Activated naive CD8-positive, alpha-beta T cell treated with anti-CD3 and anti-CD28 coated beads, Interleukin-2, amount 50 U/mL, for 24 hours (primary cell): ENCODE results near the gene SLC39A5.
A peak's percentile ranks its signal among the peaks of the same experiment; 100 is the strongest.

Experiments used
- ATAC-seq: fragments of 150-1000 bp; cut with Tn5 transposase; one replicate; pipeline ENCODE4 v1.10.0; 2021
- DNase-seq: peaks from one replicate; pipeline ENCODE4 v3.0.0; 2021
- H3K27ac Mint-ChIP-seq: one replicate; pipeline ENCODE4 v1.8.0; 2021; ENCODE audit warnings: mild to moderate bottlenecking, mixed read lengths
- H3K27me3 Mint-ChIP-seq: one replicate; pipeline ENCODE4 v1.8.0; 2021; ENCODE audit warnings: mixed read lengths
- H3K36me3 Mint-ChIP-seq: one replicate; pipeline ENCODE4 v1.8.0; 2021; ENCODE audit warnings: low read depth, mixed read lengths
- H3K4me1 Mint-ChIP-seq: one replicate; pipeline ENCODE4 v1.8.0; 2021; ENCODE audit warnings: mixed read lengths
- H3K4me3 Mint-ChIP-seq: one replicate; pipeline ENCODE4 v1.8.0; 2021; ENCODE audit warnings: mild to moderate bottlenecking, moderate library complexity, mixed read lengths
- H3K9me3 Mint-ChIP-seq: one replicate; pipeline ENCODE4 v1.8.0; 2021; ENCODE audit warnings: mixed read lengths

The SLC39A5 gene

DNA sequence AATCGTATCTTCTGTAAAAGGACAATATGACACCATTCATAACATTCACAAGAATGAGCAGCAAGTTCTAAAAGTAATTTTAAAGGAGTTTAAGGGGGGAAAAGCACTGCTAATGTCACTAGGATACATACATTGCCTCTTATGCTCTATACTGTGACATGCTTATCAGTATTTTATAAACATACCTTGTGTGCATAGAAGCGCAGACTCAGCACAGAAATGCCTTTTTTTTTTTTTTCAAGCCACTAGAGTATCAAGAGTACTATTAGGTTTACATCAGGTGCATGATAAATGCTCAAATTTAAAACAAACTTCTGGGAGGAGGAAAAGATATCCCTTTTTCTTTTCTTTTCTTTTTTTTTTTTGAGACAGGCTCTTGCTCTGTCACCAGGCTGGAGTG is 27.0 kb upstream of the SLC39A5 start:
- DNase-seq = no peak
- Mint-ChIP-seq H3K4me1 (peaks cover 2% of the 10 kb centered on the region), H3K4me3 (no peak overlapping the region), H3K9me3 (no peaks in the 10 kb centered on the region), H3K36me3 (peaks cover 19% of the 10 kb centered on the region), H3K27ac (no peak overlapping the region), H3K27me3 (no peaks in the 10 kb centered on the region)
- ATAC-seq = no peak

DNA sequence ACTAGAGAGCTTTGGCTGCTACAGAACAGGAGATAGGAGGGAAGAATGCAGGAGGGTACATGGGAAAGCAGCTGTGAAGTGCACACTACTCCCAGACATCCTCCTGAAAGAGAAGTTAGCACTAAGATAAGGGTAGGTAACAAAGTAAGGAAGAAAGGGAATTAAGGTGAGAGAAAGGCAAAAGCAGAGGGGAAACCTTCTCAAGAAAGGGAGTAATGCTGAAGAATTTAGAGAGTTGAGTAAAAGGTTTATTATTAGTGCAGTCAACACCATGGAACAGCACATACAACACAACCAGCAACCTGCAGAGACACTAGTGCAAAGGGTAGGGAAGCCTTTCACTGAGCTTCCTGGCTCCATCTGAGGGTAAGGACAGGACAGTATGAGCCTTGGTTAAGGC is 25.6 kb upstream of the SLC39A5 start:
- Mint-ChIP-seq H3K27ac (peak overlapping the region; percentile 50), H3K4me3 (no peak overlapping the region), H3K9me3 (no peaks in the 10 kb centered on the region), H3K4me1 (peaks cover 2% of the 10 kb centered on the region), H3K36me3 (peaks cover 20% of the 10 kb centered on the region), H3K27me3 (no peaks in the 10 kb centered on the region)
- DNase-seq (no peak), ATAC-seq (no peak)

DNA sequence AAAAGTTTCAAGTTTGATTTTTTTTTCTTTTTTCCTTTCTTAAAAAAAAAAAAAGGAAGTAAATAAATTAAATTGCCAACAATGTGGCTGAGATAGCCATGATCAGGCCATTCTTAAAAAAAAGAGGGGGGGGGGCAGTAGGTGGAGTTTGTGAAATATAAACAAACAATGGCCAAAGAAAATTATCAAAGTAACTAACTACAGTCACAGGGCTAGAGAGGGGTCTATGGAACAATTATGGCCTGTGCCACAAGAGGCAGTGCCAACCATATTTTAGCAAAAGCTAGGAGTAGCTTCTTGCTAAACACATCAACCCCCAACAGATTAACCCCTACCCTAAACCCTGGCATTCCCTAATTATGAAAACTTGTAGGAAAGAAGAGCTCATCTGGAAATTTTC is 24.4 kb upstream of the SLC39A5 start:
- H3K27ac Mint-ChIP-seq = no peak overlapping the region
- H3K9me3 Mint-ChIP-seq = no peaks in the 10 kb centered on the region
- DNase-seq (no peak), ATAC-seq (no peak)
- H3K27me3 Mint-ChIP-seq = no peaks in the 10 kb centered on the region
- H3K36me3 Mint-ChIP-seq = peaks cover 24% of the 10 kb centered on the region
- H3K4me3 Mint-ChIP-seq = no peak overlapping the region
- peaks cover 2% of the 10 kb centered on the region for H3K4me1 Mint-ChIP-seq

DNA sequence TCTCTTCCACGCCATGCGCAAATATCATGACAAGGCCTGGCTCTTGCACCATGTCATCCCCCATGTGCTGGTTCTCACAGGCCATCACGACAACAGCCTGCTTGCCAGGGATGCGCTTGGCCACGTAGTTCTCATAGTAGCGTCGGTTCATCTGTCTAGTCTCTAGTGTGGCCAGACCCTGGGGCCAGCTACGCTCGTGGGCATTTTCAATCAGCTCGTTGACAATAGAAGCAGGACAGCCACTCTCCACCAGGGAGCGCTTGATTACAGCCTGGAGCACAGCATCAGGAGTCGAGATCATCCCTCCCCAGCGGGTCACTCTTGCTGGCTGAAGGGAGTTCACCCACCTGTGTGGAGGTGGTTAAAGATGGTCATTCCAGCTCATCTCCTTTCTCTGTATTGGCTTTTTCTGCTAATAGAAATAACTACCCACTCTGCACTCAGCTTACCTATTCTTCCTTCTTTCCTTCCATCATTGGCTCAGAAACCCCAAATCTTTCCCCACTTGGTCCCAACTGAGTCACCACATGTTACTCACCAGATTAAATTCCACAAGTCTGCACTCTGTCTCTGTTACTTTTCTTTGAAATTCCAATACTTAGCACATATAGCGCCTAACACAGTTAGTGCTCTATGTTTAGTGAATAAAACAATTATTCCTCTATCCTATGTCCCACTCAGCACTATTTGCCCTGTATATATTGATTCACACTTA is 23.2 kb upstream of the SLC39A5 start:
- Mint-ChIP-seq H3K36me3 (peaks cover 27% of the 10 kb centered on the region), H3K27me3 (no peaks in the 10 kb centered on the region), H3K9me3 (no peaks in the 10 kb centered on the region), H3K27ac (peak overlapping the region; percentile 12), H3K4me3 (no peak overlapping the region), H3K4me1 (peaks cover 2% of the 10 kb centered on the region)
- ATAC-seq (peak; percentile 64), DNase-seq (peak; percentile 46)

DNA sequence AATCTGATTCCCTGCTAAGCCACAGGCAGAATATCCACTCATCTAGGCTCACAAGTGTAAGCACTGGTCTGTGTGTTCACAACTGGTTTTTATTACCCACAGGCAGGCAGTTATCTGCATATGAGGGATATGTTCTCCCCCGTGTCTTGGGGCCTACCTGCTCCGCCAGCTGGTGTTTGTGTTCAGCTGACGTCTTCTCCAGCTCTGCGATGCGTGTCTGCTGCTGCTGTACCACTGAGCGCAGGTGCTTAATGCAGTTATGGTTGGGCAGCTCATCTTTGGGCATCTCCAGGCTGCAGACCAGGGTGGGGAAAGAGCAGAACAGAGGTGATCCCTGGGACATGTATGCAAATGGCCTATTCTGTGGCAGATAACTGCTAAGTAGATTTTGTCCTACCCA is 21.8 kb upstream of the SLC39A5 start:
- DNase-seq = no peak
- no peaks in the 10 kb centered on the region for H3K27me3 Mint-ChIP-seq
- peaks cover 37% of the 10 kb centered on the region for H3K36me3 Mint-ChIP-seq
- peaks cover 2% of the 10 kb centered on the region for H3K4me1 Mint-ChIP-seq
- H3K9me3 Mint-ChIP-seq = no peaks in the 10 kb centered on the region
- no peak for ATAC-seq
- H3K27ac Mint-ChIP-seq = no peak overlapping the region
- H3K4me3 Mint-ChIP-seq = no peak overlapping the region

DNA sequence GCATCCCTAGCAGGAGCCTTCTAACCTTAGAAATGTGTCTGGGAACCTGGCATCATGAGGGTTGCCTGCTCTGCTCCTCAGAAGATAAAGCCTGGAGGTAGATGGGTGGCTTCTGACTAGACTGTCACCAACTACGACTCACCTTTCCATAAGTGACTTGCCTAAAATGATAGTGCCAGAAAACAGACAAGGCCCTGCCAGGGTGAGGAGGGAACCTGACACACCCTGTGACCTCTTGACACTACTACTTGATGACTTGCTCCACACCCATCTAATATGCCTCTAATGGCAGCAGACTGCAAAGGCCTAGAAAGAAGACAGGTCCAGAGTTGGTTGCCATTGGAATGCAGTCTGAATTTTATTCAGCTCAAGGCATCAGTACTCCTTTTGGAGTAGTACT is 17.5 kb upstream of the SLC39A5 start:
- Mint-ChIP-seq H3K9me3 (no peaks in the 10 kb centered on the region), H3K27me3 (no peaks in the 10 kb centered on the region), H3K4me1 (no peaks in the 10 kb centered on the region), H3K27ac (no peak overlapping the region), H3K36me3 (peaks cover 37% of the 10 kb centered on the region), H3K4me3 (no peak overlapping the region)
- DNase-seq (no peak), ATAC-seq (peak; percentile 86)

DNA sequence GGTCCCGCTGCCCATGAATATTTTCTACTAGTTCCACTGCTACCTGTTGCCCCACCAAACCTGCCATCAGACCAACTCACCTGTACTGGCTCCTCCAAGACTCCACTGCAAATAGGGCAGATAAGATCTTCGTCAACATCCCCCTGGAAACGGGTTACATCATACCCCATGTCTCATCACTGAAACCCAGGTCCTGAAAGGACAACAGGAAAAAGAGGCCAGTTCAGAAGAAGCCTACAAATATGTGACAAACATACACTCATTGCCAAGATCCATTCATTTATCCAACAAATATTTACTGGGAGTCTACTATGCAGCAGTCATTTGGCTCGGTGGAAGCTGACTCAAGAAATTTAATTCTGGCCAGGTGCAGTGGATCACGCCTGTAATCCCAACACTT is 16.0 kb upstream of the SLC39A5 start:
- Mint-ChIP-seq H3K36me3 (peaks cover 34% of the 10 kb centered on the region), H3K27ac (no peak overlapping the region), H3K9me3 (no peaks in the 10 kb centered on the region), H3K27me3 (no peaks in the 10 kb centered on the region), H3K4me1 (no peaks in the 10 kb centered on the region), H3K4me3 (no peak overlapping the region)
- DNase-seq = no peak
- ATAC-seq = no peak

DNA sequence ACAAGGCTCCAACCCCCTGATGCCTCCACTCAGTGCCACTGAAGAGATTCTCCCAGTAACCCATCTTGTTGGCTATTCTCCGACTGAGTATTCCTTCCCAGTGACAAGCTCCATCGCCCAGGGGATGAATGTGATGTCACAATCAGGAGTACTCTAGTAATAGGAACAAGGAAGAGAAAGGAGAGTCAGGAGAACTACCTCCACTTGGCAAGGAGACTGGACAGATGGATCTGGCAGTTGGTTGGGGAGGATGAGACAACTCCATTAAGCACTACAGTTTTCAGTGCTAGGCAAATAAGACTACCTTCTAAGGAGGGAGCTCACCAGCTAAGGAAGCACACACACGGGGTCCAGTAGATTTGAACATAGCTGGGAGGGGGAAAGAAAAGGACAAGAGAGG is 13.4 kb upstream of the SLC39A5 start:
- DNase-seq (no peak), ATAC-seq (no peak)
- H3K4me3 Mint-ChIP-seq = no peak overlapping the region
- H3K9me3 Mint-ChIP-seq = no peaks in the 10 kb centered on the region
- H3K27me3 Mint-ChIP-seq = no peaks in the 10 kb centered on the region
- peaks cover 8% of the 10 kb centered on the region for H3K4me1 Mint-ChIP-seq
- peaks cover 27% of the 10 kb centered on the region for H3K36me3 Mint-ChIP-seq
- H3K27ac Mint-ChIP-seq = no peak overlapping the region

DNA sequence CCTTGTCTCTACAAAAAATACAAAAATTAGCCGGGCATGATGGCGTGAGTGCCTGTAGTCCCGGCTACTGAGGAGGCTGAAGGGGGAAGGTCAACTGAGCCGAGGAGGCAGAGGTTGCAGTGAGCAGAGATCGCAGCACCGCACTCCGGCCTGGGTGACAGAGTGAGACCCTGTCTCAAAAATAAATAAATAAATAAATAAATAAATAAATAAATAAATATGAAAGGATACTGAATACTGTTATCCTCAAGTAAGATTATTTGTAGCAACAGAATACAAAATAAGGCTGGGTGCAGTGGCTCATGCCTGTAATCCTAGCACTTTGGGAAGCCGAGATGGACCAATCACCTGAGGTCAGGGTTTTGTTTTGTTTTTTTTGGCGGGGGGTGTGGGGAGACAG is 10.0 kb upstream of the SLC39A5 start:
- Mint-ChIP-seq H3K36me3 (peaks cover 5% of the 10 kb centered on the region), H3K4me1 (peaks cover 37% of the 10 kb centered on the region), H3K9me3 (no peaks in the 10 kb centered on the region), H3K27ac (no peak overlapping the region), H3K4me3 (no peak overlapping the region), H3K27me3 (no peaks in the 10 kb centered on the region)
- DNase-seq = no peak
- ATAC-seq = no peak

DNA sequence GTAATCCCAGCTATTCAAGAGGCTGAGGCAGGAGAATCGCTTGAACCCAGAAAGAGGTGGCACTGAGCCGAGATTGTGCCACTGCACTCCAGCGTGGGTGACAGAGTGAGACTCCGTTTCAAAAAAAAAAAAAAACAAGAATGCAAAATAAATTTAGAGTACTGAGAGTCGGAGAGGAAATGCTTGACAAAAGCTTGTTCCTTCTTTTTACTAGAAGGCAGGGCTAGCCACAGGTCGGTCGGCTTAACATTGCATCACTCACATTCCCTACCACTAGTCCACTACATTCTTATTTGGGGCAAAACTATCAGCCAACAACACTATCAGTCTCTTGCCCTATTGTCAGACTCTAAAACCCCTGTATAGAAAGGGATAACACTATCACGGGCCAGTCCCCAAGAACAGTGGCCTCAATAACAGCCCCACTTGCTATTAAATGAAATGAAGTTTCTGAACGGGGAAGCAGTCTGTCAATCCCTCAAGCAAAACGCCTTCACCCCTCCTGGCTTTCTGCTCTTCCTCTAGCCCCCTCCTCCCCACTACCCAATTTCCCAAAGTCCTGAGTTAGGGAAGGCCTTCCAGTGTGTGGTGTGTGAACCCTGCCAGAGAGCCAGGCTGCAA is 9.1 kb upstream of the SLC39A5 start:
- peaks cover 45% of the 10 kb centered on the region for H3K4me1 Mint-ChIP-seq
- peaks cover 2% of the 10 kb centered on the region for H3K36me3 Mint-ChIP-seq
- no peaks in the 10 kb centered on the region for H3K9me3 Mint-ChIP-seq
- ATAC-seq = no peak
- H3K27ac Mint-ChIP-seq = peak overlapping the region; percentile 97
- no peak for DNase-seq
- peak overlapping the region; percentile 95 for H3K4me3 Mint-ChIP-seq
- no peaks in the 10 kb centered on the region for H3K27me3 Mint-ChIP-seq

DNA sequence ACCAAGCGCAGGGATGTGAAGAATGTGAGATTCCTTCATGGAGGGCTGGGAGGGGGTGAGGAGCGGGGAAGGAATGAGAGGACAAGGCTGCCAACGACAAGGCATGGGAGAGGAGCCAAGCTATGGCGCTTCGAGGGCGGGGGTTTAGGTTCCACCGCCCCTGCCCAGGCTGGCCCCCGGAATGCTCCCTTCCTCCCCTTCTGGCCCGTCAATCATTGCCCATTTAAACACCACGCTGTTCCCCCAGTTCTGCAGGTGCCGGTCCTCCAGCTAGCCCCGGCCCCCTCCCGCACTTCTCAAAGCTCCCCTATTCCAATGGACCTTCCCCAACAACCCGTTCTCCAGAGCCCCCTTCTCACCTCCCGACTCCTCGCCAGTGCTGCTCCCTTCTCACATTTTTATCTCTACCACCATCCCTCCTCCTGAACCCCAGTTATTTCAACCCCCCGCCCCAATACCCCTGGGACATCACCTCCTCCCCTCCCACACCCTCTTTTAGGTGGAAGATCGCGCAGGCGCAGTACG is 8.6 kb upstream of the SLC39A5 start:
- Mint-ChIP-seq H3K4me3 (peak overlapping the region; percentile 95), H3K4me1 (peaks cover 47% of the 10 kb centered on the region)
- ATAC-seq = peak; percentile 12

DNA sequence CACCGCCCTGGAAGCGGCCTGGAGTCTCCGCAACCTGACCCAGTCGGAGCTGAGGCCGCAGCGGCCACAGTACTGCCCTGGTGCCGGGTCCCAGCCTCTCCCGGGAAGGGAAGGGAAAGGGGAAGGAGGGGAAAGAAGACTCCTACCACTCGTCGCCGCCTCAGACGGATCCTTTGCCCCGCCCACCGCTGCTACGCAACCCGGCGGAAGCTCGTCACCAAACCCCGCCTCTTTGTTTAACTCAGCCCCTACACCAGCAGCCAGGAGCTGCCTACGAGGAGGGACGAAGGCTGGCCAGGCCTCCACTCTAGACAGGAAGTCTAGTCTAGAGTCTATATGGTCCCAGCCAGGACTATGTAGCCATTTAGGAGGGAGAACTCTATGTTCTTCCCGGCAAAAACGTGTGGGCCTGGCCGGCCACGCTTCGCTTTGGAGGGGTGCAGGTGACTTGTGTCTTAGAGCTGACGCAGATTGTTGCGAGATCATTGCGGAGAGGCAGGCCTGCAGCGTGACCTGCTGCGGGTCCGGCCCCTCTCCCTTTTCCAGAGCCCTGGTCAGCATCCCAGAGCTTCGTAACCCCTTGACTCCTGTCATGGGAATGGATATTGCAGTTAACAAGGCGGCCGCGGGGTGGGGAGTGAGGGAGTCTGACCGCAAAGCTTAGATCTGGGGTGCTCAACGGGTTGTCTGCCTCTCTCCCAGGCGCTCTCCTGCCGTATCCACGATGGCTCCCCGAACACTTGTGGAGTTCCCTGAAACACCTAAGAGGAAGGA is 7.9 kb upstream of the SLC39A5 start, which contains the start of gene RNF41:
Gene RNF41, minus strand, starts transcription at position 166 of the 774 bp plus-strand sequence. CDS start 7,875 bp downstream, outside the sequence.
- peak; percentile 91 for ATAC-seq
- Mint-ChIP-seq H3K4me3 (peak within 1 kb of the TSS; percentile 95), H3K27me3 (no peaks in the 10 kb centered on the region), H3K27ac (peak within 1 kb of the TSS; percentile 97), H3K4me1 (peaks cover 47% of the 10 kb centered on the region), H3K36me3 (peaks cover 6% of the 10 kb centered on the region), H3K9me3 (no peaks in the 10 kb centered on the region)
- DNase-seq = peak; percentile 94

More for the DNA sequence above, 8.6 kb upstream of the SLC39A5 start:
- Mint-ChIP-seq H3K36me3 (peaks cover 4% of the 10 kb centered on the region), H3K27me3 (no peaks in the 10 kb centered on the region), H3K27ac (peak overlapping the region; percentile 97), H3K9me3 (no peaks in the 10 kb centered on the region)
- no peak for DNase-seq

DNA sequence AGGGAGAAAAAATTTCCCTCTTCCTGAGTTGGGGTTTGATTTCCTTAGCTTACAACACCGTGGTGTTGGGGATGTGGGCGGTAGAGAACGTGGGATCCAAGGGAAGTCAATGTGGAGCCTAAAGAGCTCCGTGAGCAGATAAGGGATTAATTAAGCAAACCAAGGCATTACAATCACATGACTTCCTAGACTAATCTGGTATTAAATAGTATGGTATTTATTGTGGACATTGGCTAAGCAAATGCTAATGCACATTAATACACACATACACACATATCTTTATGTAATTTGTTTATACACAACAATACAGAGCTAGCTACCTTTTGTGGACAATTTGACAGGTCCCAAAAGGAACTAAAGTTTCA is 7.3 kb upstream of the SLC39A5 start:
- no peaks in the 10 kb centered on the region for H3K9me3 Mint-ChIP-seq
- no peaks in the 10 kb centered on the region for H3K27me3 Mint-ChIP-seq
- no peak for ATAC-seq
- peaks cover 47% of the 10 kb centered on the region for H3K4me1 Mint-ChIP-seq
- H3K4me3 Mint-ChIP-seq = peak overlapping the region; percentile 95
- peak overlapping the region; percentile 97 for H3K27ac Mint-ChIP-seq
- DNase-seq = no peak
- H3K36me3 Mint-ChIP-seq = peaks cover 8% of the 10 kb centered on the region

DNA sequence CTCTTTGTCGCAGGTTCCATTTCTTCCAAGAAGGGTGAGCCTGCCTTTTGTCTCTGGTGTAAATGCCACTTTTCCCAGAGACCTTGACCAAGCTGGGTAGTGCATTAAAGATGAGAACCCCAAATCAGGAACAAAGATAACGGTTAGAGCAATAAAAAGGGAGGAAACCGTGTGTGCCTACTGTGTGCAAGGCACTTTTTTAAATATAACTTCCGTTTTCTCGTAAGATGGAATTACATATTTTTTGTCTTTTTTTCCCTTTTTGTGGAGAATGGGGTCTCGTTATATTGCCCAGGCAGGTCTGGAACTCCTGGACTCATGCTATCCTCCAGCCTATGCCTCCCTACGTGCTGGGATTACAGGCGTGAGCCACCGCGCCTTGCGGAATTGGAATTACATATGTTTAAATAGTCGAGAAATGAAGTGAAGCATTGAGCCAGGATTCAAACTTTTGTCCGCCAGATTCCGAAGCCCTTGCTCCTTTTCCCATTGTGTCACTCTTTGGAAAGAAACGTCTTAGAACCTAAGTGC is 6.2 kb upstream of the SLC39A5 start:
- Mint-ChIP-seq H3K27ac (peak overlapping the region; percentile 88), H3K9me3 (no peaks in the 10 kb centered on the region), H3K4me3 (peak overlapping the region; percentile 95), H3K27me3 (no peaks in the 10 kb centered on the region), H3K4me1 (peaks cover 47% of the 10 kb centered on the region), H3K36me3 (peaks cover 10% of the 10 kb centered on the region)
- DNase-seq (no peak), ATAC-seq (no peak)
